Esophagus (tissue), 2 donors: ENCODE measurements around the gene SALL4. TPM values are rescaled to one million over a fixed set of nuclear protein-coding genes. Genes with fewer than 3 reads are reported as not detected.

Experiments
- H3K27ac ChIP-seq, 2 donors: one replicate each; pipeline ENCODE4 v1.5.1; 2013; ENCODE audit warnings: low read depth in 2 of 2, mild to moderate bottlenecking in 2 of 2, inconsistent platforms in 1 of 2, low read length in 1 of 2, moderate library complexity in 1 of 2
- H3K27me3 ChIP-seq, 2 donors: one replicate each; pipeline ENCODE4 v1.6.1; 2013; ENCODE audit warnings: low read length in 2 of 2, control low read depth in 1 of 2, mild to moderate bottlenecking in 1 of 2; ENCODE audit not compliant: insufficient read depth in 2 of 2, control insufficient read depth in 1 of 2
- H3K36me3 ChIP-seq, 2 donors: one replicate each; pipeline ENCODE4 v1.6.1; 2013; ENCODE audit warnings: low read length in 1 of 2; ENCODE audit not compliant: control insufficient read depth in 2 of 2, insufficient read depth in 2 of 2
- H3K4me1 ChIP-seq, 2 donors: one replicate each; pipeline ENCODE4 v1.6.1; 2013; ENCODE audit warnings: low read length in 1 of 2; ENCODE audit not compliant: control insufficient read depth in 2 of 2, insufficient read depth in 2 of 2
- H3K4me3 ChIP-seq, 2 donors: one replicate each; pipeline ENCODE4 v1.5.1; 2013; ENCODE audit warnings: low read length in 2 of 2, mild to moderate bottlenecking in 2 of 2, low read depth in 1 of 2, moderate library complexity in 1 of 2
- H3K9me3 ChIP-seq, 2 donors: one replicate each; pipeline ENCODE4 v1.6.1; 2013; ENCODE audit warnings: mild to moderate bottlenecking in 2 of 2, low read depth in 1 of 2, low read length in 1 of 2, moderate library complexity in 1 of 2; ENCODE audit not compliant: control insufficient read depth in 2 of 2, insufficient read depth in 1 of 2
- WGBS, 2 donors: extraction: QIAGEN DNeasy Blood & Tissue Kit; methylation state at CpG; one replicate each; pipeline ENCODE4 v1.1.7; 2013; 5-methylcytosine and 5-hydroxymethylcytosine counted together
- polyA plus RNA-seq, 2 donors: library from polyadenylated mRNA; stranded (reverse); fragments of 200-250 nt; gene quantifications; one replicate each; pipeline ENCODE4 v1.2.3, GENCODE V29; 2013
- donor health status: healthy with polysubstance abuse.
- donor health status: Bipolar disorder and iron deficiency.

Gene SALL4
- polyA plus RNA-seq, 2 donors: 0.08 to 0.14 TPM

DNA sequence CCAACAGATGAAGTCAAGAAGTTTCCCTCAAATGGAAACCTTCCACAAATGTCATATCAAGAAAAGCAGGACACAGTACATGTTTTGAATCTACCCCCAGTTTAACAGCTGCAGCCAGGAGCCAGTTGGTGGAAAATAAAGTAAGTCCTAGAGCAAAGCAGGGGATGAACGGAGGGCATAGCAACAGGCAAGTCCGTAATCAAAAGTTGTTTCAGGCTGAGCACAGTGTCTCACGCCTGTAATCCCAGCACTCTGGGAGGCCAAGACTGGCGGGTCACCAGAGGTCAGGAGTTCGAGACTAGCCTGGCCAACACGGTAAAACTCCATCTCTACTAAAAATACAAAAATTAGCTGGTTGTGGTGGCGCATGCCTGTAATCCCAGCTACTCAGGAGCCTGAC, 2.4 kb upstream of the SALL4 start:
- peaks cover 7 to 21% of the 10 kb centered on the region in 2 donors for H3K27me3 ChIP-seq
- WGBS, 2 donors: 79 to 85% methylated on average over 7 of the region's 7 CpGs
- no peak overlapping the region for H3K4me3 ChIP-seq
- no peaks in the 10 kb centered on the region for H3K36me3 ChIP-seq
- no peaks in the 10 kb centered on the region for H3K9me3 ChIP-seq
- no peak overlapping the region for H3K27ac ChIP-seq
- H3K4me1 ChIP-seq: peaks cover 6 to 12% of the 10 kb centered on the region in 2 donors

- Histone ChIP-seq H3K4me1 (peaks cover 6 to 12% of the 10 kb centered on the region in 2 donors), H3K4me3 (no peak overlapping the region), H3K36me3 (no peaks in the 10 kb centered on the region), H3K9me3 (no peaks in the 10 kb centered on the region), H3K27me3 (peaks cover 7 to 21% of the 10 kb centered on the region in 2 donors), H3K27ac (no peak overlapping the region)
- 72 to 74% methylated on average over 4 of the region's 4 CpGs for WGBS, 2 donors
These were observed 980 bp upstream of the SALL4 start for GRCh38 chr20:51803148-51803854.

- WGBS, 2 donors: 4 to 13% methylated on average over 4 to 8 of the region's 8 CpGs
- Histone ChIP-seq H3K4me3 (peak overlapping the region in 1 of 2 donors; percentile 50), H3K4me1 (peaks cover 6 to 12% of the 10 kb centered on the region in 2 donors), H3K9me3 (no peaks in the 10 kb centered on the region), H3K36me3 (no peaks in the 10 kb centered on the region), H3K27ac (no peak overlapping the region), H3K27me3 (peaks cover 7 to 21% of the 10 kb centered on the region in 2 donors)
These were observed 548 bp downstream of the SALL4 start for GRCh38 chr20:51801823-51802123.

DNA sequence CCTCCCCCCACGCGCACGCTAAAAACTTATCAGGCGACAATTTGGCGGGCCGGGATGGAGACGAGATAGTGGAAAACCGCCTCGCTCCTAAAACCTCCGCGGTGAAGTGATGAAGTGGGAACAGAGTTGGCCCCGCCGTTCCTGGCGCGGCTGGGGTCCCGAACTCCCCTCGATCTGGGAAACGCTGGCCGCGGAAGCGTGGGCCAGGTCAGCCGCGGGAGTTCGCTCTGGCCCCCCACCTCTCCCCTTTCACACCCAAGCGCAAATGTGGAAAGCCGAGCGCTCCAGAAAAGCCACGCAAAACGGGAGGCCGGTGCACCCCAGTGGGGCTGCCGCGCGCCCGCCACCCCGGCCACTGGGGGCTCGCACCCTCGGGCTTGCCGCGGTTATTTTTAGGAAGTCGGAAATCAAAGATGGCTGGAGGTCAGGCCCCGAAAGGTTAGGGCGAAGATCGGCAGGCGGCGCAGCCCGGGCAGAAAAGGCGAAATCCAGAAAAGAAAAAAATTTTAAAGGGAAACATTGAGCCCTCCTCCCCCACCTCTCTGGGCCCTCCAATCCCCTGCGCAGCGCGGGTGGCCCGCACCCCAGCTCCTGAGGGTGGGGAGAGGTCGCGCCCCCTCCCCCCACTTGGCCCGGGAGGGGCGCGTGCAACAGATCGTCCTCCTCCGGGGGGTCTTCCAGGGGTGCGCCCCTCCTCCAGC, 1.0 kb downstream of the SALL4 start:
- Histone ChIP-seq H3K36me3 (no peaks in the 10 kb centered on the region), H3K27me3 (peaks cover 7 to 21% of the 10 kb centered on the region in 2 donors), H3K27ac (no peak overlapping the region), H3K4me3 (peak overlapping the region; percentile 41 to 50), H3K9me3 (no peaks in the 10 kb centered on the region), H3K4me1 (peaks cover 6 to 12% of the 10 kb centered on the region in 2 donors)
- WGBS, 2 donors: 1 to 2% methylated on average over 55 to 59 of the region's 59 CpGs

DNA sequence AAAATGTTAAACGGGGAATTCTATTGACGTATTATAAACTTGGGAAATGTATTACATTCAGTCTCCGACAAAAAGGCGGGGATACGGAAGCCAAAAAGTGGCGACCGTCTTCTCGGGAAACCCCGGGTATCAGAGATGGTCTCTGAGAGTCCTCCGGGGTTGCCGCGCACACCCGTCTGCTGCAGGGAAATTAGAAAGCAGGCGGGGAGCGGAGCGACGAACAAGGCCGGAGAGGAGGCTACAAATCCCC, 1.5 kb downstream of the SALL4 start:
- 1% methylated on average over 18 of the region's 18 CpGs for WGBS, 2 donors
- no peaks in the 10 kb centered on the region for H3K36me3 ChIP-seq
- H3K27me3 ChIP-seq: peaks cover 7 to 21% of the 10 kb centered on the region in 2 donors
- peaks cover 6 to 12% of the 10 kb centered on the region in 2 donors for H3K4me1 ChIP-seq
- no peaks in the 10 kb centered on the region for H3K9me3 ChIP-seq
- H3K27ac ChIP-seq: no peak overlapping the region
- H3K4me3 ChIP-seq: peak overlapping the region; percentile 41 to 50

DNA sequence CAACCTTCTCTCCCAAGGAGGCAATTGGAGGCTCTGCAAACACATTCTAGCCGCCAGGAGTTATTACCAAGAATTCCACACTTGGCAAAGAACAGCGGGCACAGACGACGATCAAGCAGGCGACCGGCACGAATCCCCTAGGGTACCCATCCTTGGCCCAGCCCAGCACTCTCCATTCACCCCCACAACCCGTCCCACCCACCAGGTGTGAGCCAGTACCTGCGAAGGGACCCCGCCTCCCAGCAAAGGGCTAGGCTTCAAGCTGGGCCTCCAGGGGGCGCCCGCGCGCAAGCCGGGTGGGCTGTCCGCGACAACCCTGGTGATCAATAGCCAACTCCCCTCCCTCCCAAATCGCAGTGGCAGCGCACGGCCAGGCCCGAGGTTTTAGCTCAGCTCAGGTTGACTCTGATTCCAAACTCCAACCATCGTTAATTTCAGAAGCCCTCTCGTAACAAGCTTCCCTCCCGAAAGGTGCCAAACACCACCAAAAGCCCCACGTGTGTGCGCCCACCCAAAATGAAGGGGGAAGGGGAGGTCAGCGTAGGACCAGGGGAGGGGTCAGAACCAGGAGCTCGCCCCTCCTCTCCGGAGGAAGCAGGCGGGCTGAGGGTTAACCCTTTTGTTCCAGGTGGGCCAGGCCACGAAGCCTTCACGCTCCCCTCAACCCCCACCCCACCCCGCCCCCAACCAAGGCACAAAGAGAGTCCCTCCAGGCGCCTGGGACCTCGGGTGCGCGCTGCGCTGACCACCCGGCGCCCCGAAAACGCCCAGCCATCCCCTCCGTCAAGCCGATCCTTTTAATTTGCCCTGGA, 2.1 kb downstream of the SALL4 start:
- WGBS, 2 donors: 1% methylated on average over 43 to 44 of the region's 44 CpGs
- Histone ChIP-seq H3K4me1 (peaks cover 6 to 12% of the 10 kb centered on the region in 2 donors), H3K36me3 (no peaks in the 10 kb centered on the region), H3K27me3 (peaks cover 7 to 21% of the 10 kb centered on the region in 2 donors), H3K9me3 (no peaks in the 10 kb centered on the region), H3K27ac (no peak overlapping the region), H3K4me3 (peak overlapping the region; percentile 9 to 50)

- no peaks in the 10 kb centered on the region for H3K36me3 ChIP-seq
- no peaks in the 10 kb centered on the region for H3K9me3 ChIP-seq
- 31 to 36% methylated on average over 10 of the region's 10 CpGs for WGBS, 2 donors
- peaks cover 6 to 12% of the 10 kb centered on the region in 2 donors for H3K4me1 ChIP-seq
- H3K27me3 ChIP-seq: peaks cover 7 to 21% of the 10 kb centered on the region in 2 donors
- H3K4me3 ChIP-seq: no peak overlapping the region
- H3K27ac ChIP-seq: no peak overlapping the region
These were observed 2.9 kb downstream of the SALL4 start for GRCh38 chr20:51799401-51799860.

DNA sequence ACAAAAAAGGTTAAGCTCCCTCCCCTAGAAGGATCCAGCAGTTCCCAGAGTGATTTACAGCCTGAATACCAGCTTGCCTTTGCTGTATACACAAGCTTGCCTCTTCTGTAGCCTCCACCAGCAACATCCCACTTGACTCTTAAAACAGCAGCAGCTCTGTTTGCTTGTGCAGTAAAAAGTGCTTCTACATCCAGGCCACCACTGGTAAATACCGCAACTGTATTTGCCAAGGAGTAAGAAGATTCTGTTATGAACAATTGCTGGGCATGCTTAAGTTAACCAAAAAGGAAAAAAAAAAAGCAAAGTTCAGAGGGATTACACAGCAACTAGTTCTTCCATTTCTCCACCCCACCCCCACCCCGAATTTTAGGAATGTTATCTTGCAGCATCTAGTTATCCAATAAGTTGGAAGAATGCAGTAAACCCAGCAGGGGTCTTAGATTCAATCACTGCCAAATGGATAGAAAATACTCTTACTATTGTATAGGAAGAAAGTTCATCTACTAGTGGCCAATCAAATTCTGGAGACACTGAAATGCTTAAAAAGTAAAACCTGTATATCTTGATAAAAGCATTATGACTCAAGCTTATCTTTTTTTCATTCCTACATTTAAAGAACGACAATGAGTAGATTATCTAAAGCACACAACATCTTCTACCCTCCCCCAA, 4.8 kb downstream of the SALL4 start:
- no peaks in the 10 kb centered on the region for H3K9me3 ChIP-seq
- 42 to 55% methylated on average over 3 of the region's 3 CpGs for WGBS, 2 donors
- H3K4me3 ChIP-seq: no peak overlapping the region
- H3K36me3 ChIP-seq: no peaks in the 10 kb centered on the region
- no peak overlapping the region for H3K27ac ChIP-seq
- H3K27me3 ChIP-seq: peaks cover 4 to 21% of the 10 kb centered on the region in 2 donors
- H3K4me1 ChIP-seq: peaks cover 6 to 12% of the 10 kb centered on the region in 2 donors

GRCh38 chr20:51796340-51796739, 6.0 kb downstream of the SALL4 start:
- Histone ChIP-seq H3K9me3 (no peaks in the 10 kb centered on the region), H3K27me3 (peaks cover 0 to 14% of the 10 kb centered on the region in 2 donors), H3K4me1 (peaks cover 6% of the 10 kb centered on the region in 2 donors), H3K4me3 (no peak overlapping the region), H3K27ac (no peak overlapping the region), H3K36me3 (no peaks in the 10 kb centered on the region)
- WGBS, 2 donors: 76 to 81% methylated on average over 3 of the region's 3 CpGs
